Measurements from ENCODE around the gene SLC2A4RG. TPM values are rescaled to one million over a fixed set of nuclear protein-coding genes. Genes with fewer than 3 reads are reported as not detected.
A peak's percentile ranks its signal among the peaks of the same experiment; 100 is the strongest.

The SLC2A4RG gene
- total and polyA plus RNA-seq, 2 of the 13 experiments (the other 11 are each of a cell fraction or from before 2014, with no cell fraction given) = 91.4 to 95.9 TPM

DNA sequence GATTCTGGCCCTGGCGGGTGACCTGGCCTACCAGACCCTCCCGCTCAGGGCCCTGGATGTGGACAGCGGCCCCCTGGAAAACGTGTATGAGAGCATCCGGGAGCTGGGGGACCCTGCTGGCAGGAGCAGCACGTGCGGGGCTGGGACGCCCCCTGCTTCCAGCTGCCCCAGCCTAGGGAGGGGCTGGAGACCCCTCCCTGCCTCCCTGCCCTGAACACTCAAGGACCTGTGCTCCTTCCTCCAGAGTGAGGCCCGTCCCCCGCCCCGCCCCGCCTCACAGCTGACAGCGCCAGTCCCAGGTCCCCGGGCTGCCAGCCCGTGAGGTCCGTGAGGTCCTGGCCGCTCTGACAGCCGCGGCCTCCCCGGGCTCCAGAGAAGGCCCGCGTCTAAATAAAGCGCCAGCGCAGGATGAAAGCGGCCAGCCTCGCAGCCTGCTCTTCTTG lies 868 bp upstream of the SLC2A4RG start (continued):
- TF ChIP-seq, protein P1, sequence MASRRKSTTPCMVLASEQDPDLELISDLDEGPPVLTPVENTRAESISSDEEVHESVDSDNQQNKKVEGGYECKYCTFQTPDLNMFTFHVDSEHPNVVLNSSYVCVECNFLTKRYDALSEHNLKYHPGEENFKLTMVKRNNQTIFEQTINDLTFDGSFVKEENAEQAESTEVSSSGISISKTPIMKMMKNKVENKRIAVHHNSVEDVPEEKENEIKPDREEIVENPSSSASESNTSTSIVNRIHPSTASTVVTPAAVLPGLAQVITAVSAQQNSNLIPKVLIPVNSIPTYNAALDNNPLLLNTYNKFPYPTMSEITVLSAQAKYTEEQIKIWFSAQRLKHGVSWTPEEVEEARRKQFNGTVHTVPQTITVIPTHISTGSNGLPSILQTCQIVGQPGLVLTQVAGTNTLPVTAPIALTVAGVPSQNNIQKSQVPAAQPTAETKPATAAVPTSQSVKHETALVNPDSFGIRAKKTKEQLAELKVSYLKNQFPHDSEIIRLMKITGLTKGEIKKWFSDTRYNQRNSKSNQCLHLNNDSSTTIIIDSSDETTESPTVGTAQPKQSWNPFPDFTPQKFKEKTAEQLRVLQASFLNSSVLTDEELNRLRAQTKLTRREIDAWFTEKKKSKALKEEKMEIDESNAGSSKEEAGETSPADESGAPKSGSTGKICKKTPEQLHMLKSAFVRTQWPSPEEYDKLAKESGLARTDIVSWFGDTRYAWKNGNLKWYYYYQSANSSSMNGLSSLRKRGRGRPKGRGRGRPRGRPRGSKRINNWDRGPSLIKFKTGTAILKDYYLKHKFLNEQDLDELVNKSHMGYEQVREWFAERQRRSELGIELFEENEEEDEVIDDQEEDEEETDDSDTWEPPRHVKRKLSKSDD (CRISPR knock-in tag; IDR thresholded peaks at IDR 0.05; ENCODE audit: low read depth) = 0 out of 2 replicates have a peak, but pooled peaks have one; percentile 9
- no peak; the same call in 1 of the 2 replicates for TF ChIP-seq PCBP1 (IDR thresholded peaks at IDR 0.05; ENCODE audit: borderline replicate concordance, low read depth, low read length)
- TF ChIP-seq, protein P2, sequence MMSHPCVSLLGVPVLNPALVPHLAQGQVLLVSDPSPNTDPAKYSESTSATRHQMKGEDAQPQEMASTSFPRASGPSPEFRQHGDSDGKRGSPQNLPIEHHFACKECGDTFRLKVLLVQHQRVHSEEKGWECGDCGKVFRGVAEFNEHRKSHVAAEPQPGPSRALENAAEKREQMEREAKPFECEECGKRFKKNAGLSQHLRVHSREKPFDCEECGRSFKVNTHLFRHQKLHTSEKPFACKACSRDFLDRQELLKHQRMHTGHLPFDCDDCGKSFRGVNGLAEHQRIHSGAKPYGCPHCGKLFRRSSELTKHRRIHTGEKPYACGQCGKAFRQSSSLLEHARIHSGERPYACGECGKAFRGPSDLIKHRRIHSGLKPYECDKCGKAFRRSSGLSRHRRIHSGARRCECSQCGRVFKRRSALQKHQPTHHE (CRISPR knock-in tag; IDR thresholded peaks at IDR 0.05; ENCODE audit: borderline replicate concordance) = no peak
- TF ChIP-seq ZNF230 (CRISPR knock-in tag; IDR thresholded peaks at IDR 0.05) = no peak; the same call in 1 of the 2 replicates
- peak; percentile 73; the same call in 1 of the 2 replicates for TF ChIP-seq ZNF383 (CRISPR knock-in tag; IDR thresholded peaks at IDR 0.05; ENCODE audit: borderline replicate concordance)
- 0 out of 2 replicates have a peak, but pooled peaks have one; percentile 5 for TF ChIP-seq ZBTB21 (CRISPR knock-in tag; IDR thresholded peaks at IDR 0.05)
- TF ChIP-seq, protein P3, sequence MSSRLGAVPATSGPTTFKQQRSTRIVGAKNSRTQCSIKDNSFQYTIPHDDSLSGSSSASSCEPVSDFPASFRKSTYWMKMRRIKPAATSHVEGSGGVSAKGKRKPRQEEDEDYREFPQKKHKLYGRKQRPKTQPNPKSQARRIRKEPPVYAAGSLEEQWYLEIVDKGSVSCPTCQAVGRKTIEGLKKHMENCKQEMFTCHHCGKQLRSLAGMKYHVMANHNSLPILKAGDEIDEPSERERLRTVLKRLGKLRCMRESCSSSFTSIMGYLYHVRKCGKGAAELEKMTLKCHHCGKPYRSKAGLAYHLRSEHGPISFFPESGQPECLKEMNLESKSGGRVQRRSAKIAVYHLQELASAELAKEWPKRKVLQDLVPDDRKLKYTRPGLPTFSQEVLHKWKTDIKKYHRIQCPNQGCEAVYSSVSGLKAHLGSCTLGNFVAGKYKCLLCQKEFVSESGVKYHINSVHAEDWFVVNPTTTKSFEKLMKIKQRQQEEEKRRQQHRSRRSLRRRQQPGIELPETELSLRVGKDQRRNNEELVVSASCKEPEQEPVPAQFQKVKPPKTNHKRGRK (CRISPR knock-in tag; IDR thresholded peaks at IDR 0.05) = peak; percentile 60; the same call in 1 of the 2 replicates
- peak; percentile 40 for TF ChIP-seq ZFX (CRISPR knock-in tag; IDR thresholded peaks at IDR 0.05; ENCODE audit: low read depth)
- 0 out of 2 replicates have a peak, but pooled peaks have one; percentile 9 for TF ChIP-seq NFE2L1 (CRISPR knock-in tag; IDR thresholded peaks at IDR 0.05; ENCODE audit: borderline replicate concordance)
- TF ChIP-seq, protein P4, sequence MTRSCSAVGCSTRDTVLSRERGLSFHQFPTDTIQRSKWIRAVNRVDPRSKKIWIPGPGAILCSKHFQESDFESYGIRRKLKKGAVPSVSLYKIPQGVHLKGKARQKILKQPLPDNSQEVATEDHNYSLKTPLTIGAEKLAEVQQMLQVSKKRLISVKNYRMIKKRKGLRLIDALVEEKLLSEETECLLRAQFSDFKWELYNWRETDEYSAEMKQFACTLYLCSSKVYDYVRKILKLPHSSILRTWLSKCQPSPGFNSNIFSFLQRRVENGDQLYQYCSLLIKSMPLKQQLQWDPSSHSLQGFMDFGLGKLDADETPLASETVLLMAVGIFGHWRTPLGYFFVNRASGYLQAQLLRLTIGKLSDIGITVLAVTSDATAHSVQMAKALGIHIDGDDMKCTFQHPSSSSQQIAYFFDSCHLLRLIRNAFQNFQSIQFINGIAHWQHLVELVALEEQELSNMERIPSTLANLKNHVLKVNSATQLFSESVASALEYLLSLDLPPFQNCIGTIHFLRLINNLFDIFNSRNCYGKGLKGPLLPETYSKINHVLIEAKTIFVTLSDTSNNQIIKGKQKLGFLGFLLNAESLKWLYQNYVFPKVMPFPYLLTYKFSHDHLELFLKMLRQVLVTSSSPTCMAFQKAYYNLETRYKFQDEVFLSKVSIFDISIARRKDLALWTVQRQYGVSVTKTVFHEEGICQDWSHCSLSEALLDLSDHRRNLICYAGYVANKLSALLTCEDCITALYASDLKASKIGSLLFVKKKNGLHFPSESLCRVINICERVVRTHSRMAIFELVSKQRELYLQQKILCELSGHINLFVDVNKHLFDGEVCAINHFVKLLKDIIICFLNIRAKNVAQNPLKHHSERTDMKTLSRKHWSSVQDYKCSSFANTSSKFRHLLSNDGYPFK (CRISPR knock-in tag; IDR thresholded peaks at IDR 0.05; ENCODE audit: borderline replicate concordance) = peak; percentile 56; the same call in 1 of the 2 replicates
- 0 out of 2 replicates have a peak, but pooled peaks have one; percentile 86 for TF ChIP-seq NFIB (CRISPR knock-in tag; IDR thresholded peaks at IDR 0.05; ENCODE audit: borderline replicate concordance)
- TF ChIP-seq YEATS2 (CRISPR knock-in tag; IDR thresholded peaks at IDR 0.05; ENCODE audit: borderline replicate concordance) = no peak
- TF ChIP-seq, protein P5, sequence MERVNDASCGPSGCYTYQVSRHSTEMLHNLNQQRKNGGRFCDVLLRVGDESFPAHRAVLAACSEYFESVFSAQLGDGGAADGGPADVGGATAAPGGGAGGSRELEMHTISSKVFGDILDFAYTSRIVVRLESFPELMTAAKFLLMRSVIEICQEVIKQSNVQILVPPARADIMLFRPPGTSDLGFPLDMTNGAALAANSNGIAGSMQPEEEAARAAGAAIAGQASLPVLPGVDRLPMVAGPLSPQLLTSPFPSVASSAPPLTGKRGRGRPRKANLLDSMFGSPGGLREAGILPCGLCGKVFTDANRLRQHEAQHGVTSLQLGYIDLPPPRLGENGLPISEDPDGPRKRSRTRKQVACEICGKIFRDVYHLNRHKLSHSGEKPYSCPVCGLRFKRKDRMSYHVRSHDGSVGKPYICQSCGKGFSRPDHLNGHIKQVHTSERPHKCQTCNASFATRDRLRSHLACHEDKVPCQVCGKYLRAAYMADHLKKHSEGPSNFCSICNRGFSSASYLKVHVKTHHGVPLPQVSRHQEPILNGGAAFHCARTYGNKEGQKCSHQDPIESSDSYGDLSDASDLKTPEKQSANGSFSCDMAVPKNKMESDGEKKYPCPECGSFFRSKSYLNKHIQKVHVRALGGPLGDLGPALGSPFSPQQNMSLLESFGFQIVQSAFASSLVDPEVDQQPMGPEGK (CRISPR knock-in tag; IDR thresholded peaks at IDR 0.05) = peak; percentile 25; the same call in 1 of the 2 replicates
- no peak for TF ChIP-seq MEF2D (CRISPR knock-in tag; IDR thresholded peaks at IDR 0.05)
- 0 out of 2 replicates have a peak, but pooled peaks have one; percentile 5 for TF ChIP-seq ZNF546 (CRISPR knock-in tag; conservative IDR thresholded peaks at IDR 0.05)

All from HepG2 (cell line).